ENCODE data around the gene UNC13D.

Gene UNC13D

GRCh38 chr17:75876938-75877751 is 32.9 kb upstream of the UNC13D start:
- H3K27ac ChIP-seq = peak overlapping the region; percentile 75
- TF ChIP-seq CTCF (conservative IDR thresholded peaks at IDR 0.05) = no peak

GRCh38 chr17:75876190-75876937 is 32.2 kb upstream of the UNC13D start:
- peak overlapping the region; percentile 75 for H3K27ac ChIP-seq
- no peak for TF ChIP-seq CTCF (conservative IDR thresholded peaks at IDR 0.05)

GRCh38 chr17:75875940-75876189 is 31.7 kb upstream of the UNC13D start:
- no peak for TF ChIP-seq CTCF (conservative IDR thresholded peaks at IDR 0.05)
- peak overlapping the region; percentile 75 for H3K27ac ChIP-seq

GRCh38 chr17:75875182-75875939 is 31.2 kb upstream of the UNC13D start:
- peak overlapping the region; percentile 75 for H3K27ac ChIP-seq
- TF ChIP-seq CTCF (conservative IDR thresholded peaks at IDR 0.05) = no peak

- TF ChIP-seq CTCF (conservative IDR thresholded peaks at IDR 0.05) = no peak
- H3K27ac ChIP-seq = no peak overlapping the region; the same call in 1 of the 2 replicates
These were observed 30.3 kb upstream of the UNC13D start for GRCh38 chr17:75874323-75875181.

- peak overlapping the region; percentile 51 for H3K27ac ChIP-seq
- TF ChIP-seq CTCF (conservative IDR thresholded peaks at IDR 0.05) = no peak
These were observed 29.6 kb upstream of the UNC13D start for GRCh38 chr17:75873587-75874322.
